Uterus (tissue), 4 donors: ENCODE results near the gene MAP3K4. TPM values are rescaled to one million over a fixed set of nuclear protein-coding genes. Genes with fewer than 3 reads are reported as not detected.

Source experiments
- DNase-seq, 2 donors: peaks; one replicate each; pipeline ENCODE4 v3.0.0-alpha.2; 2019 to 2020
- H3K27ac ChIP-seq, 2 donors: fragments of 200-600 bp; sonication (generic); 1 replicate in 1 of 2; 2 replicates in 1 of 2; pipeline ENCODE4 v1.5.1; 2016 to 2018
- H3K27me3 ChIP-seq, 2 donors: fragments of 200-600 bp; sonication (generic); one replicate each; pipeline ENCODE4 v1.5.1; 2018 to 2019; ENCODE audit warnings: control low read depth in 1 of 2
- H3K36me3 ChIP-seq, 2 donors: fragments of 200-600 bp; sonication (generic); one replicate each; pipeline ENCODE4 v1.5.1; 2019; ENCODE audit warnings: control low read depth in 1 of 2
- H3K4me1 ChIP-seq, 2 donors: fragments of 200-600 bp; sonication (generic); one replicate each; pipeline ENCODE4 v1.5.1; 2018 to 2019; ENCODE audit warnings: control low read depth in 1 of 2
- H3K4me3 ChIP-seq, 2 donors: fragments of 200-600 bp; sonication (generic); 1 replicate in 1 of 2; 2 replicates in 1 of 2; pipeline ENCODE4 v1.5.1; 2018 to 2019; ENCODE audit warnings: mild to moderate bottlenecking in 1 of 2
- H3K9me3 ChIP-seq, 2 donors: fragments of 200-600 bp; sonication (generic); one replicate each; pipeline ENCODE4 v1.5.1; 2019; ENCODE audit warnings: control low read depth in 1 of 2
- CTCF ChIP-seq, 4 experiments: fragments of 200-600 bp in 2 of 4; fragments of 450-650 bp in 2 of 4; sonication (generic) in 2 of 4; IDR thresholded peaks; one replicate each; pipeline ENCODE4 v1.5.1; 2016 to 2019; ENCODE audit warnings: antibody characterized with exemption in 4 of 4, mild to moderate bottlenecking in 2 of 4, moderate library complexity in 1 of 4
- POLR2A ChIP-seq, 2 donors: fragments of 450-650 bp; IDR thresholded peaks; one replicate each; pipeline ENCODE4 v1.6.1; 2016; ENCODE audit warnings: antibody characterized with exemption in 2 of 2, mild to moderate bottlenecking in 1 of 2, moderate library complexity in 1 of 2
- intact Hi-C: fragments of 100-400 bp; cut with DNase I; formaldehyde crosslinking; loops from one replicate; pipeline ENCODE4 v1.15.1; 2023; ENCODE audit warnings: low total_unique reads
- total RNA-seq, 4 donors: library from RNA; depleted of rRNA in 3 of 4; stranded (reverse); fragments of >200 nt in 3 of 4; gene quantifications; one replicate each; pipeline versions ENCODE4 v1.1.0 to v1.2.4, GENCODE V29; 2014 to 2023
- donor health status: DM: yes; HTN: yes; CAD: no.

The MAP3K4 gene
- total RNA-seq, 4 donors from 2014 or later: 24.1 to 82.9 (median 46.6) TPM

GRCh38 chr6:160950507-160950906 lies 41.1 kb upstream of the MAP3K4 start:
- H3K4me1 ChIP-seq: no peaks in the 10 kb centered on the region
- DNase-seq: no peak
- no peak for TF ChIP-seq CTCF (IDR thresholded peaks at IDR 0.05)
- H3K27me3 ChIP-seq: no peaks in the 10 kb centered on the region
- H3K27ac ChIP-seq: peak overlapping the region in 1 of 2 donors; percentile 4
- no peak overlapping the region for H3K4me3 ChIP-seq
- intact Hi-C loops: no loop called here
- no peaks in the 10 kb centered on the region for H3K36me3 ChIP-seq
- no peaks in the 10 kb centered on the region for H3K9me3 ChIP-seq

- H3K27ac ChIP-seq: no peak overlapping the region
- TF ChIP-seq CTCF (IDR thresholded peaks at IDR 0.05) (no peak), POLR2A (IDR thresholded peaks at IDR 0.05) (no peak)
- intact Hi-C loops: no loop called here
- H3K4me3 ChIP-seq: no peak overlapping the region
- no peaks in the 10 kb centered on the region for H3K36me3 ChIP-seq
- DNase-seq: no peak
- H3K27me3 ChIP-seq: no peaks in the 10 kb centered on the region
- H3K9me3 ChIP-seq: no peaks in the 10 kb centered on the region
- H3K4me1 ChIP-seq: no peaks in the 10 kb centered on the region
Observed at GRCh38 chr6:160951187-160952030, 40.2 kb upstream of the MAP3K4 start.

- no peaks in the 10 kb centered on the region for H3K36me3 ChIP-seq
- no peak for DNase-seq
- no peak overlapping the region for H3K27ac ChIP-seq
- no peaks in the 10 kb centered on the region for H3K4me1 ChIP-seq
- no peak overlapping the region for H3K4me3 ChIP-seq
- intact Hi-C loops: no loop called here
- H3K9me3 ChIP-seq: no peaks in the 10 kb centered on the region
- TF ChIP-seq POLR2A (IDR thresholded peaks at IDR 0.05) (no peak), CTCF (IDR thresholded peaks at IDR 0.05) (no peak)
- H3K27me3 ChIP-seq: no peaks in the 10 kb centered on the region
Observed at GRCh38 chr6:160952633-160953281, 38.8 kb upstream of the MAP3K4 start.

DNA sequence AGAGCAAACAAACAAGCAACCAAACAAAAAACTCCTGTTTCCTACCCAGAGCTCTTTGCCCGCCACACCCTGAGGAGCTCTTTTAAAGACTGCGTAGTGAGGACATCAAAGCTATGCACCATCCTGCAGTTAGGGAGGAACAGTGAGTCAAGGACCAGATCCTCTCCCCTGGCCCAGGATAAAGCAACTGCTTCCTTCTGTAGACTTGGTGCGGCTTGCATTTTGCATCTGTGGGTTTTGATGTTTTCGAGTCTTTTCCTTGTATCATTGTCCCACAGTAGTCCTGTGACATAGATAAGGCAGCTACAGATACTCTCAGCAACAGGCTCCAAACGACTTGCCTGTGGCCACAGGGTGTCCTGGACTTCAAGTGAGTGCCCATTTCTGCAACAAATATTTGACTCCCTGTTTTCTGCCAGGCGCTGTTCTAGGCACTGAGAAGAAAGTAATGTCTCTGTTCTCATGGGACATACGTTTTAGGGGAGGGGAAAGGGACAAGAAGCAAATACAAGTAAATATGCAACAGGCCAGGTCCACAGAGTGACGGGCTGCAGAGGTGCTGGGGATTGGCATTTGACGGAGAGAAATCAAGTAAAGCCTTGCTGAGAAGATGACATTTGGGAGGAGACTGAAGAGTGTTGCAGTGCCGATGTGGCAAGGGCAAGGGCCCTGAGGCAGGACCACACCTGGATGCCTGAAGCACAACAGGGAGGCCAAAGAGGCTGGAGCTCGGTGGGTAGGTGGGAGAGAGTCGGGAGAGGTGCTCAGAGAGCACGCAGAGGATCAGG lies 35.9 kb upstream of the MAP3K4 start:
- TF ChIP-seq POLR2A (IDR thresholded peaks at IDR 0.05): no peak
- Histone ChIP-seq H3K27me3 (no peaks in the 10 kb centered on the region), H3K4me1 (no peaks in the 10 kb centered on the region), H3K27ac (no peak overlapping the region), H3K9me3 (no peaks in the 10 kb centered on the region), H3K4me3 (no peak overlapping the region), H3K36me3 (no peaks in the 10 kb centered on the region)
- intact Hi-C loops: no loop called here
- no peak for DNase-seq

DNA sequence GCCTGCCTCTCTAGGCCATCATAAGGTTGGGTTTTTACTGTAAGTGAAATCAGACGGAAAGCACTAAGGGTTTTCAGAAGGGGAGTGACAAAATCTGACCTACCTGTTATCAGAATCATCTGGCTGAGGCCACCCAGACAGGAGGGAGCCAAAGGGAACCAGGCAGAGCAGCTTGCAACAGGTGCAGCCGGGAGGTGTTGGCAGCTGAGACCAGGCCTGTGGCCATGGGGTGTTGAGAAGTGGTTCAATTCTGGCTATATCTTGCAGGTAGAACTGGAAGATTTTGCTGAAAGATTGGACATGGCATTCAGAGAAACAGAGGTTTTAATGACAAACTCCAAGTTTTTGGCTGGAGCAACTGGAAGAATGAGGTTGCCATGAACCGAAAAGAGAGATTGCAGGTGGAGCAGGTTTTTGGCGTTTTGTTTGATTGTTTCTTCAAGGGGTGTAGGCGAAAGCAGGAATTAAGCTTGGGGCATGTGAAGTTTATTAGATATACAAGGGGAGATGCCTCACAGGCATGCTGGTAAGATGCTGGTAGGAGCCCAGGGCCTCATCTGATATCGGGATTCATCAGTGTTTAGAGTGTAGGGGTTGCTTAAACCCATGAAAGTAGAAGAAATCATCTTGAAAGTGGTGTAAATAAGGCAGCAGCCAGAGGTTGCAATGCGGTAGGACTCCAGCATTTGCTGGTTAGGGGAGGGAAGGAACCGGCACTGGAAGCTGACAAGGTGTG lies 35.1 kb upstream of the MAP3K4 start:
- Histone ChIP-seq H3K4me1 (no peaks in the 10 kb centered on the region), H3K4me3 (no peak overlapping the region), H3K27me3 (no peaks in the 10 kb centered on the region), H3K9me3 (no peaks in the 10 kb centered on the region), H3K36me3 (no peaks in the 10 kb centered on the region), H3K27ac (no peak overlapping the region)
- no peak for TF ChIP-seq CTCF (IDR thresholded peaks at IDR 0.05)
- intact Hi-C loops: no loop called here
- DNase-seq: no peak
